Activated naive CD8-positive, alpha-beta T cell (primary cell): ENCODE data around the gene ZNF598.

Experiments used
- H3K27ac Mint-ChIP-seq: one replicate; pipeline ENCODE4 v1.8.0; 2021; ENCODE audit warnings: mixed read lengths
- H3K27me3 Mint-ChIP-seq: one replicate; pipeline ENCODE4 v1.8.0; 2021; ENCODE audit warnings: mixed read lengths
- H3K36me3 Mint-ChIP-seq: one replicate; pipeline ENCODE4 v1.8.0; 2021; ENCODE audit warnings: mixed read lengths
- H3K4me1 Mint-ChIP-seq: one replicate; pipeline ENCODE4 v1.8.0; 2021; ENCODE audit warnings: low read depth, mixed read lengths
- H3K4me3 Mint-ChIP-seq: one replicate; pipeline ENCODE4 v1.8.0; 2021; ENCODE audit warnings: mild to moderate bottlenecking, mixed read lengths
- H3K9me3 Mint-ChIP-seq: one replicate; pipeline ENCODE4 v1.8.0; 2021; ENCODE audit warnings: low read depth, mixed read lengths

The ZNF598 gene

GRCh38 chr16:1984347-1985225, 25.0 kb downstream of the ZNF598 start:
- Mint-ChIP-seq H3K36me3 (no peaks in the 10 kb centered on the region), H3K27ac (peak overlapping the region; percentile 58), H3K4me1 (peaks cover 18% of the 10 kb centered on the region), H3K4me3 (peak overlapping the region; percentile 84), H3K9me3 (no peaks in the 10 kb centered on the region), H3K27me3 (peaks cover 5% of the 10 kb centered on the region)

- peaks cover 2% of the 10 kb centered on the region for H3K27me3 Mint-ChIP-seq
- H3K4me1 Mint-ChIP-seq, result peaks cover 14% of the 10 kb centered on the region
- H3K36me3 Mint-ChIP-seq, result no peaks in the 10 kb centered on the region
- no peaks in the 10 kb centered on the region for H3K9me3 Mint-ChIP-seq
- peak within 1 kb of the TSS; percentile 58 for H3K27ac Mint-ChIP-seq
- peak within 1 kb of the TSS; percentile 84 for H3K4me3 Mint-ChIP-seq
Observed at GRCh38 chr16:1983544-1984346, 25.9 kb downstream of the ZNF598 start, which contains the start of gene GFER. TSS of gene GFER (plus strand) at chr16:1984193. CDS start at chr16:1984219, 26 bp downstream.

GRCh38 chr16:1982991-1983543, 26.6 kb downstream of the ZNF598 start:
- Mint-ChIP-seq H3K36me3 (no peaks in the 10 kb centered on the region), H3K4me3 (peak overlapping the region; percentile 80)

GRCh38 chr16:1982013-1982433, 27.6 kb downstream of the ZNF598 start:
- Mint-ChIP-seq H3K27ac (no peak overlapping the region), H3K27me3 (no peaks in the 10 kb centered on the region), H3K9me3 (no peaks in the 10 kb centered on the region), H3K4me3 (peak overlapping the region; percentile 35), H3K36me3 (no peaks in the 10 kb centered on the region), H3K4me1 (peaks cover 12% of the 10 kb centered on the region)

More at GRCh38 chr16:1982991-1983543, 26.6 kb downstream of the ZNF598 start:
- Mint-ChIP-seq H3K9me3 (no peaks in the 10 kb centered on the region), H3K27me3 (no peaks in the 10 kb centered on the region), H3K4me1 (peaks cover 12% of the 10 kb centered on the region), H3K27ac (no peak overlapping the region)

- H3K4me1 Mint-ChIP-seq, result peaks cover 12% of the 10 kb centered on the region
- H3K36me3 Mint-ChIP-seq, result no peaks in the 10 kb centered on the region
- no peaks in the 10 kb centered on the region for H3K27me3 Mint-ChIP-seq
- peak within 1 kb of the TSS; percentile 35 for H3K4me3 Mint-ChIP-seq
- no peak within 1 kb of the TSS for H3K27ac Mint-ChIP-seq
- no peaks in the 10 kb centered on the region for H3K9me3 Mint-ChIP-seq
Observed at GRCh38 chr16:1981398-1981836, 28.2 kb downstream of the ZNF598 start, which contains the start of gene NOXO1. TSS of gene NOXO1 (minus strand) at chr16:1981469. CDS start at chr16:1981179, 290 bp downstream.

- Mint-ChIP-seq H3K4me1 (peaks cover 12% of the 10 kb centered on the region), H3K9me3 (no peaks in the 10 kb centered on the region), H3K27ac (no peak overlapping the region), H3K36me3 (peaks cover 4% of the 10 kb centered on the region), H3K27me3 (no peaks in the 10 kb centered on the region), H3K4me3 (no peak overlapping the region)
Observed at GRCh38 chr16:1980770-1981087, 28.9 kb downstream of the ZNF598 start.

- Mint-ChIP-seq H3K9me3 (no peaks in the 10 kb centered on the region), H3K4me1 (peaks cover 12% of the 10 kb centered on the region), H3K27me3 (no peaks in the 10 kb centered on the region), H3K4me3 (no peak overlapping the region), H3K36me3 (peaks cover 4% of the 10 kb centered on the region), H3K27ac (no peak overlapping the region)
Observed at GRCh38 chr16:1980030-1980769, 29.4 kb downstream of the ZNF598 start.

- H3K4me3 Mint-ChIP-seq, result no peak overlapping the region
- H3K36me3 Mint-ChIP-seq, result peaks cover 4% of the 10 kb centered on the region
- no peaks in the 10 kb centered on the region for H3K9me3 Mint-ChIP-seq
- H3K27me3 Mint-ChIP-seq, result no peaks in the 10 kb centered on the region
- peaks cover 9% of the 10 kb centered on the region for H3K4me1 Mint-ChIP-seq
- no peak overlapping the region for H3K27ac Mint-ChIP-seq
Observed at GRCh38 chr16:1979271-1980029, 30.2 kb downstream of the ZNF598 start.

- no peak overlapping the region for H3K4me3 Mint-ChIP-seq
- H3K9me3 Mint-ChIP-seq, result no peaks in the 10 kb centered on the region
- peaks cover 9% of the 10 kb centered on the region for H3K4me1 Mint-ChIP-seq
- peaks cover 4% of the 10 kb centered on the region for H3K36me3 Mint-ChIP-seq
- no peaks in the 10 kb centered on the region for H3K27me3 Mint-ChIP-seq
- no peak overlapping the region for H3K27ac Mint-ChIP-seq
Observed at GRCh38 chr16:1978476-1979120, 31.0 kb downstream of the ZNF598 start.

GRCh38 chr16:1977875-1978268, 31.7 kb downstream of the ZNF598 start:
- H3K27me3 Mint-ChIP-seq, result no peaks in the 10 kb centered on the region
- H3K4me3 Mint-ChIP-seq, result no peak overlapping the region
- no peaks in the 10 kb centered on the region for H3K9me3 Mint-ChIP-seq
- no peak overlapping the region for H3K27ac Mint-ChIP-seq
- peaks cover 4% of the 10 kb centered on the region for H3K36me3 Mint-ChIP-seq
- peaks cover 10% of the 10 kb centered on the region for H3K4me1 Mint-ChIP-seq

GRCh38 chr16:1976951-1977874, 32.4 kb downstream of the ZNF598 start:
- Mint-ChIP-seq H3K27me3 (no peaks in the 10 kb centered on the region), H3K9me3 (no peaks in the 10 kb centered on the region), H3K36me3 (peaks cover 7% of the 10 kb centered on the region), H3K4me1 (peaks cover 10% of the 10 kb centered on the region), H3K4me3 (no peak overlapping the region), H3K27ac (no peak overlapping the region)

GRCh38 chr16:1976216-1976520, 33.5 kb downstream of the ZNF598 start:
- no peak overlapping the region for H3K27ac Mint-ChIP-seq
- H3K36me3 Mint-ChIP-seq, result peaks cover 7% of the 10 kb centered on the region
- H3K27me3 Mint-ChIP-seq, result no peaks in the 10 kb centered on the region
- no peaks in the 10 kb centered on the region for H3K9me3 Mint-ChIP-seq
- no peak overlapping the region for H3K4me3 Mint-ChIP-seq
- H3K4me1 Mint-ChIP-seq, result peaks cover 17% of the 10 kb centered on the region
